Activated naive CD8-positive, alpha-beta T cell treated with anti-CD3 and anti-CD28 coated beads, Interleukin-2, amount 50 U/mL, for 16 hours (primary cell): ENCODE measurements around the gene SLC9A3.

ENCODE experiments used
- DNase-seq: peaks from one replicate; pipeline ENCODE4 v3.0.0-alpha.2; 2020; ENCODE audit warnings: low read depth, low spot score

Gene SLC9A3

GRCh38 chr5:526456-527088 lies 2.3 kb upstream of the SLC9A3 start:
- no peak for DNase-seq

DNA sequence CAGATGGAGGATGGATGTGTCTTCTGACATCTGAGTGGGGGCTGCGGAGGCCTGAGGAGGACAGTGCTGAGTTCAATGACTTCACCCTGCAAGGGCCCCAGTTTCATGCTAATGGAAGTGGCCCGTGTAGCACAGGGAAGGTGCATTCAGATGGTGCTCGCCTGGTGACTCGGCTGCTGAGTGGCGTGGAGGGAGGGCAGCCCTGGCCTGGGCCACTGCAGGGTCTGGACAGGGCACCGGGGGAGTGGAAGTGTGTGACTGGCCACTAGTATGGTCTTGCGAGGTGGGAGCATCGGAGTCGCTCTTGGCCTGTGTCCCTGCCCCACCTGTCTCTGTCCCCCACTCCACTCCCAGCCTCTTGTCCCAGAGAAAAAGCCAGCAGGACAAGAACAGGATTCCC lies 1.7 kb upstream of the SLC9A3 start:
- DNase-seq: no peak

DNA sequence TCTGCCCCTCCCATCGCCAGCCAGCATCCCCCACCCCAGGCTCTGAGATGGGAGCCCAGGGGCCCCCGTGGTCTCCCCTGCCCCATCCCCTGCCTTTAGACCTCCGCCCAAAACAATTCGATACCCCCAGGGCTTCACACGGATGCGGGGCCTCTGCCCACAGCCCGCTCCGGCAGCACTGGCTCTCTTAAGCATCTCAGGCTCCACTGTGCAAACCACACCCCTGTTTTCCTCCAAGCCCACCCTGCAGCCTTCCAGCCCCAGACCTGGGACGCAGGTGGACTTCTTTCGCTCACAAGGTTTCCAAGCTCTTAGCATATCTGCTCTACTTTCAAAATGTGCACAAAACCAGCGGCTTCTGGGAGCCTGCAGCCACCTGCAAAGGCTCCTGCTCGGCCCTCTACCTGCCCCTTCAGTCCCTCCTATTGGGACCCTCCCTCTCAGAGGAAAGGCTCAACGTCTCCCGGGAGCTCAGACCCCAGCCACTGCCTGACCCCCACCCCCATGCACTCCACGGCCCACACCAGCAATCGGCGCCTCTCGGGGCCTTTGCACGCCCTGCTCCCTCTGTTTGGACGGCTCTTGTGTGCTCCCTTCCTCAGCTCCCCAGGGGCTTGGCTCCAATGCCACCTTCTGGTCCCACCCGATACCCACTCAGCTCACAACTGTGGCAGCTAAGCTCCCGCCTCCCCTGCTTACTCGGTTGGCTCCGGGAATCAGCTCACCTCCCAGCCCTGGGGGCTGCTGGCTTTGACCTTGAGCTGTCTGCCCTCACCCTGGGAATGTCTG lies 918 bp upstream of the SLC9A3 start:
- DNase-seq: no peak

DNA sequence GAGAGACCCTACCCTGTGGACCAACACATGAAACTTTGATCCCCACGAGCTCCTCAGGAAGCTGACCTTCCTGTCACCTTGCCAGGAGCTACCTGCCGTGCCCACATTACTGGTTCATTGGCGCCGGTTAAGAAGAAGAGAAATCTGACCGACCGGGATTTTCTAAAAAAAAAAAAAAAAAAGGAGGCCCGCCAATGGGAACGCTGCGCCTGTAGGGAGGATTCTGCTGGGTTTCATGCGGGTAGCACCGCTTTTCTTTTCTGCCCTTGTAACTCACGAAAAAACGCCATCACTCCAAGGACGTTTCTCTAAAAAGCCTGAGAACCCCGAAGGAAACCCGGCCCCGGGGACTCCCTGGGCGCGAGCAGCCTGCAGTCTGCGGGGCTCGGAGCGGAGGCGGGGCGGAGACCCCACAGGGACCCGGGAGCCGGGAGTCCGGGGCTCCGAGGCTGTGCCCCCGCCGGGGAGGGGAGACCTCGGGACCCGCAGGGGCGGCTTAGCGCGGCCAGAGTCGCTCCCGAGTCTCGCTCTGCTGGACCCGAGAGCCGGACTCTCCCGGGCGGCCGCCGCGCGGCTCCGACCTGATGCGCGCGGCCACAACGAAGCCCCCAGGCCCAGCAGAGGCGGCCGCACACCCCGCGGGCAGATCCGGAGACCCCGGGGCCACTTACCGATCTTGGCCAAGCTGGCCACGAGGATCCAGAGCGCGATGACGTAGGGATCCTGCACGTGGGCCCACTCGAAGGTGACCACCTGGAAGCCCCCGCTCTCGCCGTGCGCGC lies 617 bp downstream of the SLC9A3 start:
- no peak for DNase-seq

- no peak for DNase-seq
These were observed 1.3 kb downstream of the SLC9A3 start for GRCh38 chr5:522899-523440.

DNA sequence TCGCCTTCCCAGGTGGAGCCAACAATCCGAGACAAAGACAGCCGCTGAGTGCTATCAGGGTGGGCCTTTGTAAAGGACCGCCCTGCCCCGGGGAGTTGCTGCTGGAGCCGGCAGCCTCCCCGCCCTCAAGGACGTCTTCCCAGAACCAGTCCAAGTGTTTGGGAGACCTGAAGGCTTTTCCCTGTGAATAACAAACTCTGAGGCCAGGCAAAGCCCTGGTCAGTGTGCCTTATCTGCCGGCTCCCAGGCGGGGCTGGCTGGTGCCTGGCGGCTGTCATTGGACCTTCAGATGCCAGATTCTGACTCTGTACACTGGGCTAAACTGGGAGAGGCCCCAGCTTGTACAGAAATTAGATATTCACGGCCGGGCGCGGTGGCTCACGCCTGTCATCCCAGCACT lies 2.1 kb downstream of the SLC9A3 start:
- DNase-seq: no peak

DNA sequence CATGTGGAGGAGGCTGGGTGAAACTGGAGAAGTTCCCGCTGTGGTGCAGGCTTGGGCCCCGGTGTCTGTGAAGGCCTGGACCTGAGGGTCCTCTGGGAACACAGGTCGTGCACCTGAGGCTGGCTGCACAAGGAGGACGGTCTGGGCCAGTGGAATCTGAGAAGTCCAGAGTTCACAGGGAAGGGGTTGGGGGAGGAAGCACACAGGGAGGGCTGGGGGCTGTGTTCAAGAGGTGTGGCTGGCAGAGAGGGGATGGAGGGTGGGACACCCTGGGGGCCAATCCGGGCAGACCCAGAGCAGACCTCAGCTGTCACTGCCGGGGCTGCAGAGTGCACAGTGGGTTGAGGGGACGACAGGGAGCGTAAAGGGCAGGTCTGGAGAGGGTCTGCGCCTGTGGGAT lies 2.6 kb downstream of the SLC9A3 start:
- DNase-seq: no peak

DNA sequence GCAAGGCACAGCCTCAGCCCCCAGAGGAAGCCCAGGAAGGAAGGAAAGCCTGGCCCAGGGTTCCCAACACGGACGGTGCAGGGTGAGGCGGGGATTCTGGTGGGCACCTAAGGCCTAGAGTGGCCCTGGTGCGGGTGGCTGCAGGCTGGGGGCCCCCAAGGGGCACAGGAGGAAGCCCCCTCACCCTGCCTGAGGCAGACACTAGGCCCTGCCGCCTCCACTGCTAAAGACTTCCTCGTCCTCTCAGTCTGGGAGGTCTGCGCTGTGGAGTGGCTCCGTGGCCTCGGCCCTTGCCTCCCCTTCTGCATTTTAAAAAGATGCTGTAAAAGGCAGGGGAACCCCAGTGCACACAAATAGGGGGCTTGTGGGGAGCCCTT lies 3.4 kb downstream of the SLC9A3 start:
- DNase-seq: no peak

DNA sequence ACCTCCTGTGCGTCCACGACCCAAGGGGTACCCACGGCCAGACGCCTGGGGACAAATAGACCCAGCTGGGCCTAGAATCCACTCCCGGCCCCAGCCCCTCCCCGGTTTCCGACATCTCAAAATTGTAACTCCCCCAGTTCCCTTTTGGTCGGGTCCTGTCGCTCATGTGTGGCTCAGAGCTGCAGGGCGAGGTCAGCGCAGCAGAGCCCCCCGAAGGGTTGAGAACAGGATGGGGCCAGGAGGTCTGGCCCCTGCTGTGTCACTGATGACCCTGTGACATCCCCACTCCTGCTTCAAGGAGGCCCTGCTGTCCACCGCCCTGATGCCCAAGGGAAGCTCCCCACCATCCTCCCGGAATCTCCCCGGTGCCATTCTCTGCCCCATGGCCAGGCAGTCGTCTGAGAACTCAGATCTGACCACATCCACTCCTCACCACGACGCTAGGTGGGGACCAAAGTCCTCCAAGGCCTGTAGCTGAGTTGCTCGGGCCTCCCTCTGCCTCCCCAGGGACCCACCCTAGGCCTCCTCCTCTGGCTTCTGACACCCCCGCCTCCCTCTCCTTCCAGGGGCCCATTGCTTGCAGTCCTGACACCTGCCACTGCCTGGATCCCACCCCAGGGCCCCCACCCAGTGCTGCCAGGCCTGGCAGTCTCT lies 3.9 kb downstream of the SLC9A3 start:
- DNase-seq: no peak

DNA sequence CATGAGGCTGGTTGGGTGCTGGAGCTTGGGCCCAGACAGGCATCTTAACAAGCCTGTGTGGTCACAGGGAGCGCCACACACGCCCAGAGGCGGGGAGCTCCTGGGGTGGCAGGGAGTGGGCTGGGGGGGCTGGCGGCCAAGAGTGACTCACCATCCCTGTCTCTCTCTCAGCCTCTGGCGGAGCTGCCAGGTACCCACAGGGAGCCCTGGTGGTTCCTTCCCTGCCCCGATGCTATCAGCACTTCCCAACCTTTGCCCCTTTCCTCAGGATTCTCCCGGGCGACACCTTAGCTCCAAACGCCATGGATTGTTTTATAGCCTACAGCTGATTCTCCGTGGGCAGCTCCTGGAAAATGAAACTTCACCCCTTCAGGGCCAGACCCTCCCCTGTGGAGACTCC lies 5.5 kb downstream of the SLC9A3 start:
- no peak for DNase-seq

GRCh38 chr5:517535-518100 lies 6.6 kb downstream of the SLC9A3 start:
- DNase-seq: no peak

DNA sequence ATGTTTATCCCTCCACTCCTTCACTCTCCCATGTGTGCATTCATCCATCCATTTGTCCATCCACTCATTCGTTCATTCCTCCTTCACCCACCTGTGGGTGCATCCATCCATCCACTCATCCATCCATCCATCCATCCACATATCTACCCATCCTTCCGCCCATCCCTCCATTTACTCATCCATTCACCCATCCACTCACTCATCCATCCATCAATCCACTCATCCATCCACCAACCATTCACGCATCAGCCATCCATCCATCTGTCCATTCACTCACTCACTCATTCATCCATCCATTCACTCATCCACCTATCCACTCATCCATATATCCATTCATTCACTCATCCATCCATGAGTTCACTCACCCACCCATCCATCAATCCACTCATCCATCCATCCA lies 7.3 kb downstream of the SLC9A3 start:
- no peak for DNase-seq

DNA sequence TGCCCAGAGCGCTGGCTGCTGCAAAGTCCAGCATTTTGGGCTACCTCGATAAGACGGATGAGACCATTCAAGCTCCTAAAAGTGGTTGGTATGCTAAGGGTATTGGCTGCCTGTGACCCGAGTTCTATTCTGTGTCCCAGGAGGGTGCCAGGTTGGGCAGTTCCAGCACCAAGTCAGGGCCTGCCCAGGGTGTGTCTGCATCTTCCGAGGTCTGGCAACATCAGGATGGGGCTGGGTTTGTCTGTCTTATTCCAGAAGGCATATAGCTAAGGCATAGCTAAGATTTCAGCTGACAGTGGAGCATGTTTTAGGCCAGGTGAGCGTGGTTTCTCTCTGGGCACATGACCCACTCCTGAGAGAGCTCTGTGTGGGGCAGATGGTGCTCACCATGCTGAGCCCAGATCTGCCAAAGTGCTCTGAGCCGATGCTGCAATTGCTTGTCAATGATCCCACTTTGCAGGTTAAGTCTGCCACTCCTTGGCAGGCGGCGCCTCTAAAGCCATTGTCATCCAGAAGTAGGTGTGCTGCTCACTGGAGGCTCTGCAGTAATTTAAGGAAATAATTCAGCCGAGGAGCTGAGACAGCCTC lies 7.8 kb downstream of the SLC9A3 start:
- DNase-seq: no peak

DNA sequence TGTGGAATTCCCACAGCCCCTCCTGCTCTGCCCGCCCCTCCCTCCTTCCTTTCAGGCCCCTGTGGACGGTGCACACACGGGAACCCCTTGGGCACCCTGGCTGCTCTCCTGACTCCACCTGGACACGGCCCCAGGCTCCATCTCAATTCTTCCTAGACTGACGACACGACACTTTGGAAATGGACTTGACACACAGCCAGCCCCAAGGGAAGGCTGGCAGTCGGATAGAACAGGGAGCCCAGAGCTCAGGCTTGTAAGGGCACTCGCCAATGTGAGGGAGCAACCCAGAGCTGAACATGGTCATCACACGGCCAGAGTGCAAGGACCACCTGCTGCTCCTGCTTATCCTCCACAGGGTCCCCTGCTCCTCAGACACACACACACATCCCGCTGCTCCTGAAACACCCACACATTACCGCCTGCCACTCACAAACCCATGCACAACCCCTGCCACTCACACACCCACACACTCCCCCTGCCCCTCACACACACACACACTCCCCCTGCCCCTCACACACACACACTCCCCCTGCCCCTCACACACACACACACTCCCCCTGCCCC lies 8.9 kb downstream of the SLC9A3 start:
- no peak for DNase-seq

GRCh38 chr5:514673-515072 lies 9.6 kb downstream of the SLC9A3 start:
- DNase-seq: no peak

DNA sequence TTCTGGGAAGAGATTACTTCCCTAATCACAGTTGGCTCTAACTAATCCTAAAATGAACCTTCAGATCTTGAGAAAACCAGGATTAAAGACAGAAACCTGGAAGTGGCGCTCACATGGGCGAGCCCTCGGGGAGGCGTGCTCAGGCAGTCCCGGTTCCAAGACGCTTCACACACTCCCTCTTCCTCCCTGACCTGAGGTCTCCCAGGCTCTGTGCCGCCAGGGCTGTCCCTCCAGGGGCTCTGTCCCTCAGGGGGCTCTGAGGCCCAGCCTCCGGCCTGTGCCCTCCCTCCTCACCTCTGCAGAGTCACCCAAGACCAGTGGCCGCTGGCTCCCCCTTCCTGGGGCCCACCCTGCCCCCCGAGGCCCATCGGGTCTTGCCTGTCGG lies 10.2 kb downstream of the SLC9A3 start:
- DNase-seq: no peak

GRCh38 chr5:513216-514100 lies 10.8 kb downstream of the SLC9A3 start:
- no peak for DNase-seq

GRCh38 chr5:511476-511875 lies 12.8 kb downstream of the SLC9A3 start:
- DNase-seq: no peak

- no peak for DNase-seq
These were observed 13.7 kb downstream of the SLC9A3 start for GRCh38 chr5:510521-510920.

GRCh38 chr5:509611-510185 lies 14.6 kb downstream of the SLC9A3 start:
- DNase-seq: no peak
